Hematopoietic multipotent progenitor cell (in vitro differentiated cells): Measurements from ENCODE around the gene ALDH3B1. TPM values are rescaled to one million over a fixed set of nuclear protein-coding genes. Genes with fewer than 3 reads are reported as not detected.

Source experiments
- DNase-seq, 3 donors: peaks; one replicate each; pipeline ENCODE4 v3.0.0-alpha.2; 2011 to 2015; ENCODE audit warnings: low read depth in 2 of 3, low spot score in 2 of 3
- total RNA-seq: library from RNA; depleted of rRNA; stranded (reverse); fragments of >200 nt; gene quantifications from one replicate; pipeline ENCODE4 v1.2.3, GENCODE V29; 2012

The ALDH3B1 gene
- total RNA-seq, 1 donor, result 30.7 TPM

GRCh38 chr11:68041617-68042218 lies 31.6 kb downstream of the ALDH3B1 start:
- DNase-seq, result no peak

- DNase-seq, result no peak
These were observed 32.3 kb downstream of the ALDH3B1 start for GRCh38 chr11:68042219-68043028.

- no peak for DNase-seq
These were observed 32.9 kb downstream of the ALDH3B1 start for GRCh38 chr11:68043029-68043348.

GRCh38 chr11:68043349-68044144 lies 33.4 kb downstream of the ALDH3B1 start:
- DNase-seq, result no peak

- no peak for DNase-seq
These were observed 34.2 kb downstream of the ALDH3B1 start for GRCh38 chr11:68044145-68044813.

GRCh38 chr11:68044898-68045351 lies 34.8 kb downstream of the ALDH3B1 start:
- no peak for DNase-seq

- no peak for DNase-seq
These were observed 37.5 kb downstream of the ALDH3B1 start for GRCh38 chr11:68047437-68048290.

- DNase-seq, result no peak
These were observed 38.8 kb downstream of the ALDH3B1 start for GRCh38 chr11:68048681-68049508.

- no peak for DNase-seq
These were observed 39.6 kb downstream of the ALDH3B1 start for GRCh38 chr11:68049509-68050370.

GRCh38 chr11:68050371-68050841 lies 40.3 kb downstream of the ALDH3B1 start:
- no peak for DNase-seq

- no peak for DNase-seq
These were observed 41.3 kb downstream of the ALDH3B1 start for GRCh38 chr11:68051191-68052136.

- no peak for DNase-seq
These were observed 42.2 kb downstream of the ALDH3B1 start for GRCh38 chr11:68052137-68052873.

GRCh38 chr11:68053117-68053516 lies 43.0 kb downstream of the ALDH3B1 start:
- no peak for DNase-seq

GRCh38 chr11:68053981-68054812 lies 44.1 kb downstream of the ALDH3B1 start:
- no peak for DNase-seq
